MCF 10A (cell line): Measurements from ENCODE around the gene TNIK. TPM values are rescaled to one million over a fixed set of nuclear protein-coding genes. Genes with fewer than 3 reads are reported as not detected.

ENCODE experiments used
- BruUV-seq: library from RNA; stranded (reverse); fragments of 400-500 nt; replicated peaks from 2 replicates; lab custom pipeline; 2021; lab: Mats Ljungman, UMichigan
- CTCF ChIA-PET: fragments of 300-600 bp; sonication (Branson Sonifier 250); formaldehyde crosslinking; extraction: SDS; loops from one replicate; lab custom pipeline; 2021; ENCODE audit warnings: antibody characterized with exemption, inconsistent platforms; lab: Yijun Ruan, JAX
- POLR2A ChIA-PET: fragments of 300-600, 350-650 bp; sonication (Branson Sonifier 250); formaldehyde crosslinking; extraction: SDS; loops from one replicate; lab custom pipeline; 2020; ENCODE audit warnings: antibody characterized with exemption, inconsistent platforms; lab: Yijun Ruan, JAX
- DNase-seq: peaks from one replicate; pipeline ENCODE4 v3.0.0-alpha.2; 2018; ENCODE audit not compliant: unreplicated experiment
- H3K27ac Mint-ChIP-seq: one replicate; pipeline ENCODE4 v1.8.0; 2022; ENCODE audit warnings: mild to moderate bottlenecking, low read depth, mixed read lengths; ENCODE audit not compliant: unreplicated experiment
- H3K27me3 Mint-ChIP-seq: one replicate; pipeline ENCODE4 v1.8.0; 2022; ENCODE audit warnings: mixed read lengths; ENCODE audit not compliant: insufficient read depth, unreplicated experiment
- H3K36me3 Mint-ChIP-seq: one replicate; pipeline ENCODE4 v1.8.0; 2022; ENCODE audit warnings: mild to moderate bottlenecking, moderate library complexity, mixed read lengths; ENCODE audit not compliant: insufficient read depth, unreplicated experiment
- H3K4me1 Mint-ChIP-seq: one replicate; pipeline ENCODE4 v1.8.0; 2022; ENCODE audit warnings: mixed read lengths; ENCODE audit not compliant: insufficient read depth, unreplicated experiment
- H3K4me3 Mint-ChIP-seq: one replicate; pipeline ENCODE4 v1.8.0; 2022; ENCODE audit warnings: mild to moderate bottlenecking, moderate library complexity, mixed read lengths; ENCODE audit not compliant: unreplicated experiment
- H3K9me3 Mint-ChIP-seq: one replicate; pipeline ENCODE4 v1.8.0; 2022; ENCODE audit warnings: mixed read lengths; ENCODE audit not compliant: unreplicated experiment
- CTCF ChIP-seq: fragments of 200-600 bp; IDR thresholded peaks from one replicate; pipeline ENCODE4 v1.8.0; 2022; ENCODE audit warnings: antibody characterized with exemption, mild to moderate bottlenecking; ENCODE audit not compliant: unreplicated experiment
- intact Hi-C: fragments of 100-400 bp; cut with micrococcal nuclease; formaldehyde crosslinking; loops from 2 replicates; pipeline ENCODE4 v1.14.1; 2022
- total RNA-seq: library from RNA; stranded (reverse); gene quantifications from 2 replicates; pipeline ENCODE4 v1.2.3, GENCODE V29; 2022

TNIK gene
- total RNA-seq, 1 experiment from 2014 or later = 3.4 TPM

GRCh38 chr3:171461525-171461917, 1.3 kb upstream of the TNIK start:
- no peak for DNase-seq
- POLR2A ChIA-PET = interaction anchor here (0.6 to 3.5 kb wide), 18 partner anchors 8 to 412 kb away, joined by 3 to 36 read pairs (median 4); no protein-coding TSS in a partner anchor
- H3K27me3 Mint-ChIP-seq = no peaks in the 10 kb centered on the region
- BruUV-seq = no TSS peak
- H3K36me3 Mint-ChIP-seq = no peaks in the 10 kb centered on the region
- CTCF ChIA-PET = interaction anchor here (0.6 to 1.9 kb wide), 8 partner anchors 50 to 496 kb away, joined by 3 to 7 read pairs (median 4); no protein-coding TSS in a partner anchor
- intact Hi-C loops = loop anchor here (2.0 to 10.0 kb wide), 4 partner anchors 105 to 411 kb away; no protein-coding TSS in a partner anchor
- peak overlapping the region; percentile 86 for H3K27ac Mint-ChIP-seq
- H3K4me3 Mint-ChIP-seq = peak overlapping the region; percentile 90
- no peaks in the 10 kb centered on the region for H3K9me3 Mint-ChIP-seq
- no peak for TF ChIP-seq CTCF
- peaks cover 20% of the 10 kb centered on the region for H3K4me1 Mint-ChIP-seq

GRCh38 chr3:171460725-171461524, 720 bp upstream of the TNIK start:
- Mint-ChIP-seq H3K27ac (peak overlapping the region; percentile 86), H3K4me3 (peak overlapping the region; percentile 90), H3K36me3 (no peaks in the 10 kb centered on the region), H3K4me1 (peaks cover 20% of the 10 kb centered on the region), H3K27me3 (no peaks in the 10 kb centered on the region), H3K9me3 (no peaks in the 10 kb centered on the region)
- peak; percentile 72 for DNase-seq
- BruUV-seq = no TSS peak
- ChIA-PET POLR2A (interaction anchor here (0.6 to 3.5 kb wide), 31 partner anchors 8 to 412 kb away, joined by 3 to 36 read pairs (median 4); no protein-coding TSS in a partner anchor), CTCF (interaction anchor here (0.6 to 1.9 kb wide), 13 partner anchors 10 to 500 kb away, joined by 3 to 7 read pairs (median 3); no protein-coding TSS in a partner anchor)
- intact Hi-C loops = loop anchor here (1.0 to 10.0 kb wide), 5 partner anchors 106 to 410 kb away; no protein-coding TSS in a partner anchor
- peak; percentile 8 for TF ChIP-seq CTCF

GRCh38 chr3:171459137-171459941, 866 bp downstream of the TNIK start:
- peak overlapping the region; percentile 90 for H3K4me3 Mint-ChIP-seq
- H3K4me1 Mint-ChIP-seq = peaks cover 20% of the 10 kb centered on the region
- ChIA-PET POLR2A (interaction anchor here (0.8 to 3.5 kb wide), 10 partner anchors 12 to 258 kb away, joined by 3 to 36 read pairs (median 6); no protein-coding TSS in a partner anchor), CTCF (interaction anchor here (0.6 to 1.0 kb wide), 5 partner anchors 16 to 254 kb away, joined by 3 to 6 read pairs (median 3); no protein-coding TSS in a partner anchor)
- no peaks in the 10 kb centered on the region for H3K36me3 Mint-ChIP-seq
- peak; percentile 25 for DNase-seq
- intact Hi-C loops = loop anchor here (1.0 kb wide), 1 partner anchor 175 kb away; no protein-coding TSS in a partner anchor
- BruUV-seq = no TSS peak
- no peaks in the 10 kb centered on the region for H3K9me3 Mint-ChIP-seq
- H3K27me3 Mint-ChIP-seq = no peaks in the 10 kb centered on the region
- TF ChIP-seq CTCF = no peak
- peak overlapping the region; percentile 86 for H3K27ac Mint-ChIP-seq
